Activated CD4-positive, alpha-beta T cell treated with anti-CD3 and anti-CD28 coated beads, Interleukin-2, amount 10 ng/mL, durations not matched to agents 7 days and 5 days (primary cell): ENCODE data around the gene SPRR2D. TPM values are rescaled to one million over a fixed set of nuclear protein-coding genes. Genes with fewer than 3 reads are reported as not detected.
"Not testable (repeated sequence)": the region's sequence is repeated elsewhere in the genome, so short reads cannot be mapped to it uniquely, and the experiment has no call there.

Experiments
- CTCF ChIA-PET: fragments of 350-600 bp; sonication (Branson Sonifier 250); formaldehyde crosslinking; loops from one replicate; lab custom pipeline; 2021; ENCODE audit warnings: antibody characterized with exemption; lab: Charles Lee
- POLR2A ChIA-PET: fragments of 350-600 bp; sonication (Branson Sonifier 250); formaldehyde crosslinking; loops from one replicate; lab custom pipeline; 2021; ENCODE audit warnings: antibody characterized with exemption; lab: Charles Lee
- DNase-seq: peaks from one replicate; pipeline ENCODE4 v3.0.0-alpha.2; 2020
- H3K27ac Mint-ChIP-seq: one replicate; pipeline ENCODE4 v1.8.0; 2021; ENCODE audit warnings: mild to moderate bottlenecking, moderate library complexity, mixed read lengths
- H3K27me3 Mint-ChIP-seq: one replicate; pipeline ENCODE4 v1.8.0; 2021; ENCODE audit warnings: mixed read lengths
- H3K36me3 Mint-ChIP-seq: one replicate; pipeline ENCODE4 v1.8.0; 2021; ENCODE audit warnings: low read depth, mixed read lengths
- H3K4me1 Mint-ChIP-seq: one replicate; pipeline ENCODE4 v1.8.0; 2021; ENCODE audit warnings: mixed read lengths
- H3K4me3 Mint-ChIP-seq: one replicate; pipeline ENCODE4 v1.8.0; 2021; ENCODE audit warnings: mild to moderate bottlenecking, moderate library complexity, mixed read lengths
- H3K9me3 Mint-ChIP-seq: one replicate; pipeline ENCODE4 v1.8.0; 2021; ENCODE audit warnings: mixed read lengths
- total RNA-seq, 2 experiments: library from RNA; stranded (reverse); gene quantifications; one replicate each; pipeline ENCODE4 v1.2.3, GENCODE V29; 2021

The SPRR2D gene
- total RNA-seq, result not detected

GRCh38 chr1:153040950-153041631 lies at the start of gene SPRR2D:
Gene SPRR2D (minus strand): TSS chr1:153041120. CDS start chr1:153040346, 774 bp downstream.
- H3K9me3 Mint-ChIP-seq, result no peaks in the 10 kb centered on the region
- no peaks in the 10 kb centered on the region for H3K4me1 Mint-ChIP-seq
- H3K27me3 Mint-ChIP-seq, result peaks cover 18% of the 10 kb centered on the region
- H3K36me3 Mint-ChIP-seq, result no peaks in the 10 kb centered on the region
- POLR2A ChIA-PET, result no interaction called here
- H3K4me3 Mint-ChIP-seq, result no peak within 1 kb of the TSS
- CTCF ChIA-PET, result no interaction called here
- no peak for DNase-seq
- H3K27ac Mint-ChIP-seq, result no peak within 1 kb of the TSS

GRCh38 chr1:153087652-153088051 lies 46.7 kb upstream of the SPRR2D start:
- ChIA-PET CTCF (interaction anchor here (0.8 kb wide), 1 partner anchor 14 kb away, joined by 3 read pairs; no protein-coding TSS in a partner anchor), POLR2A (no interaction called here)
- Mint-ChIP-seq H3K36me3 (no peaks in the 10 kb centered on the region), H3K4me3 (no peak overlapping the region), H3K4me1 (no peaks in the 10 kb centered on the region), H3K9me3 (no peaks in the 10 kb centered on the region), H3K27me3 (peaks cover 25% of the 10 kb centered on the region), H3K27ac (no peak overlapping the region)
- no peak for DNase-seq

DNA sequence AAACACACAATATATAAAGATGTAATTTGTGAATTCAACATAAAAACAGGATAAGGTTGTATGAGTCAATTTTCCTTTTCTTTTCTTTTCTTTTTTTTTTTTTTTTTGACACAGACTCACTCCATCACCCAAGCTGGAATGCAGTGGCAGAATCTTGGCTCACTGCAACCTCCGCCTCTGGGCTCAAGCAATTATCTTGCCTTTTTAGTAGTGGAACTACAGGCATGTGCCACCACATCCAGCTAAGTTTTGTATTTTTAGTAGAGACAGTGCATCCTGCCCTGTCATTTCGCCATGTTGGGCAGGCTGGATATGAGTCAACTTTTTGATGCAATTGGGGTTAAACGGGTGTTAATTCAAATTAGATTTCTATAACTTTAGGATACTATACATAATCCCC lies 40.8 kb upstream of the SPRR2D start:
- Mint-ChIP-seq H3K36me3 (no peaks in the 10 kb centered on the region), H3K9me3 (peaks cover 2% of the 10 kb centered on the region), H3K4me1 (no peaks in the 10 kb centered on the region), H3K4me3 (no peak overlapping the region), H3K27me3 (peaks cover 14% of the 10 kb centered on the region), H3K27ac (no peak overlapping the region)
- ChIA-PET CTCF (no interaction called here), POLR2A (no interaction called here)
- DNase-seq, result no peak

DNA sequence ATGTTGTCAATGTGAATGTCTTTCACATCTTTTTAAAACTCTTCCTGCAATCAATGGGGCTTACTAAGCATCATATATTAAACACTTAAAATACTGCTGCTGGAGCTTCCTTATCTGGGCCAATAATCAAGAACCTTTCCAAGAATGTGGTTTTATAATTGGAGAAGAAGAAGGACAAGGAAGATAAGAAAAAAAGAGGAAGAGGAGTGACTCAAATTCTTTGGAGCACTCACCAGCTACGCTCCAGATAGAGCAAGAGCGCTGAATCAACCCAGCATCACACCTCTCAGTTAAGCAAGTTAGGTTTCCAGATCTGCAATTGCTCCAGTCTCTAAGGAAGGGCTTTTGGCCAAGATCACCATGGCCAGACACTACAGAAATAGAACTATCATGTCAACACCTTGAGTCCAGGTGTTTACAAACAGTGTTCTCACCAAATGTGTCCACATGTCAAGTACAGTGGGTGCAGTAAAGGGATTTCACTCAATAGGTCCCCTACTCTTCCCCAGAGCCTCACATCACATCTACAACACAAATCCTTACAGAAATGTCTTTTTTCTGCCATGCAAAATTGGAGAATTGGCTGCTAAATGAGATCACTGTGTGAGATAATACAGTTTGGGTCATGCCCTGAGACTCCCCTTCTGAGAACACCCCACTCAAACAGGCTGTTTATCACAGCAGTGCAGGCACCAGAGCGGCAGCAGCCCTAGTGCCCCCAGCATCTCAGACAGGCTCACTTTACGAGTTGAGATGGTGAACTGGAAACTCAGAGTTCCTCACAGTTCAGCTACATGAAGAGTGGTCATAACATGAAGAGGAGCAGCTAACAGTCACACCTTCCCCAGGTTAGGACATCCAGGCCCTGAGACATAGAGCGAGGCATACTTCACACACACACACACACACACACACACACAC lies 32.1 kb upstream of the SPRR2D start:
- Mint-ChIP-seq H3K4me3 (no peak overlapping the region), H3K36me3 (no peaks in the 10 kb centered on the region), H3K27ac (no peak overlapping the region), H3K9me3 (no peaks in the 10 kb centered on the region), H3K27me3 (peaks cover 10% of the 10 kb centered on the region), H3K4me1 (no peaks in the 10 kb centered on the region)
- ChIA-PET POLR2A (no interaction called here), CTCF (no interaction called here)
- no peak for DNase-seq

DNA sequence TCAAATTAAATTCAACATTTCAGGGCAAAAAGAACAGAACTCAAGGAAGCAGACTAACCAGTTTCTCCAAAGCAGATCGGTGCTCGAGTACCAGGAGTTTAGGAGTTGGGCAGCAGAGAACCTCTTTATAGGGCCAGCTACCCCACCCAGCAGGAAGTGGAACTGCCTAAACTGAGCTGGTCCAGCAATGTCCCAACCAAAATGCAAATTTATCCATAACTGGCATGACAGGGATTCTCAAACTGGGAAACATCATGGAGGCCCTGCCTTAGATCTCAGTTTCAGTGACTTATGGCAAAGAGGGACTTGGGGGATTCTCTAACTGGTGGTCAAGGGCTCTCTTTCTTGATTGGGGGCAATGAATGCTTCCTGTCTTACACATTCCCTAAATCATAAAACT lies 30.6 kb upstream of the SPRR2D start, which contains the start of gene SPRR2B:
TSS of gene SPRR2B (minus strand) at position 101 of the 400 bp plus-strand sequence. CDS start 772 bp downstream, outside the sequence.
- H3K4me1 Mint-ChIP-seq, result no peaks in the 10 kb centered on the region
- no peak for DNase-seq
- H3K4me3 Mint-ChIP-seq, result no peak within 1 kb of the TSS
- no peaks in the 10 kb centered on the region for H3K36me3 Mint-ChIP-seq
- H3K9me3 Mint-ChIP-seq, result no peaks in the 10 kb centered on the region
- H3K27me3 Mint-ChIP-seq, result peaks cover 10% of the 10 kb centered on the region
- no peak within 1 kb of the TSS for H3K27ac Mint-ChIP-seq
- POLR2A ChIA-PET, result no interaction called here
- CTCF ChIA-PET, result no interaction called here

DNA sequence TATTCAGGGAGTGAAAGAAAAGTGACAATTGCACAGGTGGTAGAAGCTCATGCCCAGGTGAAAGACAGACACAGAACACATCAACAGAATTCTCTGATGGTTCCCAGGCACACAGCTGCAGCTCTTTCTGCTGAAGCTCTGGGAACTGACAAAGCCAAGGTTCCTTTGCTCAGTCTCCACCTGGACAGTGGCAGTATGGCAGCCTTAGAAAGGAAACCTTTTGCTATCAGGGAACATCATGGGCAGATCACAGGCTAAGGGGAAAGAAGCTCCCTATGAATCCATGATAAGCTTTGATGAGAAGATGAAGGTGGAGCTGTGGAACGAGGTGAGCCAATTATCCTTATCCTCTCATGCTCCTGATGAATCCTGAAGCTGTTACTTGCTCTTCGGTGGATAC lies 29.3 kb upstream of the SPRR2D start:
- POLR2A ChIA-PET, result no interaction called here
- no peak overlapping the region for H3K27ac Mint-ChIP-seq
- CTCF ChIA-PET, result no interaction called here

DNA sequence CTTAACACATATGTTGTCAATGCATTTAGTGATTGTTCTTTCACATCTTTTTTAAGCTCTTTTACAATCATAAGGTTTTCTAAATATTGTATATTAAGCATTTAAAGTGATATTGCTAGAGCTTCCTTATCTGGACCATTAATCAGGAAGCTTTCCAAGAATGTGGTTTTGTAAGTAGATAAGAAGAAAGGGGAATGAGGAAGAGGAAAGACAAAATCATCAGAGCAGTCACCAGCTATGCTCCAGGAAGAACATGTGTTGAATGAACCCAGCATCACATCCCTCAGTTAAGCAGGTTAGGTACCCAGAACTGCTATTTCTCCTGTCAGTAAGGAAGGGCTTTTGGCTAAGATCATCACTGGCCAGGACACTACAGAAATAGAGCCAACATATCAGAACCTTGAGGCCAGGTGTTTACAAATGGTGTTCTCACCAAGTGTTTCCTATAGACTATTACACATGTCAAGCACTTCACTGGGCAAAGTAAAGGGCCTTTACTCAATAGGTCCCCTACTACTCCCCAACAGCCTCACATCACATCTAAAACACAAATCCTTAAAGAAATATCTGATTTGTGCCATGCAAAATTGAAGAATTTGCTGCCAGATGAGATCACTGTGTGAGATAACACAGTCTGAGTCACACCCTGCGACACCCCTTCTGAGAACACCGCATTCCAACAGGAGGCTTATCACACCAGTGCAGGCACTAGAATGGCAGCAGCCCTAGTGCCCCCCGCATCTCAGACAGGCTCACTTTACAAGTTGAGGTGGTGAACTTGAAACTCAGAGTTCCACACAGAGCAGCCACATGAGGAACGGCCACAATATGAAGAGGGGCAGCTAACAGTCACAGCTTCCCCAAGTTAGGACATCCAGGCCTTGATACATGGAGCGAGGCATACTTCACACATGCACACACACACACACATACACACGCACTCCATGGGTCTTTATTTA lies 18.2 kb upstream of the SPRR2D start:
- H3K9me3 Mint-ChIP-seq, result no peaks in the 10 kb centered on the region
- ChIA-PET POLR2A (no interaction called here), CTCF (interaction anchor here (1.5 kb wide), 1 partner anchor 9 kb away, joined by 3 read pairs; no protein-coding TSS in a partner anchor)
- H3K27ac Mint-ChIP-seq, result no peak overlapping the region
- H3K27me3 Mint-ChIP-seq, result peaks cover 20% of the 10 kb centered on the region
- no peak for DNase-seq
- no peak overlapping the region for H3K4me3 Mint-ChIP-seq
- no peaks in the 10 kb centered on the region for H3K36me3 Mint-ChIP-seq
- no peaks in the 10 kb centered on the region for H3K4me1 Mint-ChIP-seq

More for the DNA sequence above, 29.3 kb upstream of the SPRR2D start:
- no peak for DNase-seq
- Mint-ChIP-seq H3K9me3 (no peaks in the 10 kb centered on the region), H3K4me3 (no peak overlapping the region), H3K36me3 (no peaks in the 10 kb centered on the region), H3K27me3 (peaks cover 19% of the 10 kb centered on the region), H3K4me1 (no peaks in the 10 kb centered on the region)

DNA sequence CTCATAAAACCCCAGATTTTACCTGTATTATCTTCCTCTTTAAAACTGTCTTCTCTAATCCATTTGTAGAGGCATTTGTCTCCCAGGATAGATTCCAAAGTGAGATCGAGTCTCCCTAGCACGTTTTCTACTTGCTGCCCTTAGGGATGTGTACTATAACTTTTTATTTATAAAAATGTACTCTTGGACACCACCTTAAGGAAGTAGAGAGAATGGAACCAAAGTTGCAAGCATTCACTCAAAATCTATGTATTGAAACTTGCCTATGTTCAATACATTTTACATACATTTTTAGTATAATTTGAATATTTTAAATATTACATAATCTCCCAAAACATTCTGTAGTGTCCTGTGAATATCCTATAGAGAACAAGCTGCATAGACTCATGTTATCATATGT lies 17.2 kb upstream of the SPRR2D start:
- CTCF ChIA-PET, result interaction anchor here (1.5 kb wide), 1 partner anchor 10 kb away, joined by 3 read pairs; no protein-coding TSS in a partner anchor
- H3K9me3 Mint-ChIP-seq, result no peaks in the 10 kb centered on the region
- H3K4me3 Mint-ChIP-seq, result no peak overlapping the region
- DNase-seq, result no peak
- POLR2A ChIA-PET, result no interaction called here
- H3K4me1 Mint-ChIP-seq, result no peaks in the 10 kb centered on the region
- no peak overlapping the region for H3K27ac Mint-ChIP-seq
- no peaks in the 10 kb centered on the region for H3K36me3 Mint-ChIP-seq
- H3K27me3 Mint-ChIP-seq, result peaks cover 25% of the 10 kb centered on the region

GRCh38 chr1:153057375-153057774 lies 16.5 kb upstream of the SPRR2D start, which contains the start of gene SPRR2A:
Gene SPRR2A (minus strand): TSS chr1:153057512. CDS start chr1:153056735, 777 bp downstream.
- CTCF ChIA-PET, result no interaction called here
- no peaks in the 10 kb centered on the region for H3K4me1 Mint-ChIP-seq

DNA sequence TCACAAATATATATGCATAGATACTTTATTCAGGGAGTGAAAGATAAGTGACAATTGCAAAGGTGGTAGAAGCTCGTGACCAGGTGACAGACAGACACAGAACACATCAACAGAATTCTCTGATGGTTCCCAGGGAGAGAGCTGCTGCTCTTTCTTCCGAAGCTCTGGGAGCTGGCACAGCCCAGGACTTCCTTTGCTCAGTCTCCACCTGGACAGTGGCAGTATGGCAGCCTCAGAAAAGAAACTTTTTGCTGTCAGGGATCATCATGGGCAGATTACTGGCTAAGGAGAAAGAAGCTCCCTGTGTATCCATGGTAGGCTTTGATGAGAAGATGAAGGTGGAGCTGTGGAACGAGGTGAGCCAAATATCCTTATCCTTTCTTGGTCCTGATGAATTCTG lies 15.2 kb upstream of the SPRR2D start:
- H3K4me1 Mint-ChIP-seq, H3K27ac Mint-ChIP-seq, CTCF ChIA-PET, H3K4me3 Mint-ChIP-seq, H3K36me3 Mint-ChIP-seq, DNase-seq, POLR2A ChIA-PET, H3K9me3 Mint-ChIP-seq: not testable (repeated sequence)
- peaks cover 38% of the 10 kb centered on the region for H3K27me3 Mint-ChIP-seq

More at GRCh38 chr1:153057375-153057774, 16.5 kb upstream of the SPRR2D start, which contains the start of gene SPRR2A:
- Mint-ChIP-seq H3K9me3 (no peaks in the 10 kb centered on the region), H3K4me3 (no peak within 1 kb of the TSS), H3K36me3 (no peaks in the 10 kb centered on the region), H3K27me3 (peaks cover 29% of the 10 kb centered on the region), H3K27ac (no peak within 1 kb of the TSS)
- POLR2A ChIA-PET, result interaction anchor here (0.5 kb wide), 1 partner anchor 21 kb away, joined by 3 read pairs; no protein-coding TSS in a partner anchor
- no peak for DNase-seq

DNA sequence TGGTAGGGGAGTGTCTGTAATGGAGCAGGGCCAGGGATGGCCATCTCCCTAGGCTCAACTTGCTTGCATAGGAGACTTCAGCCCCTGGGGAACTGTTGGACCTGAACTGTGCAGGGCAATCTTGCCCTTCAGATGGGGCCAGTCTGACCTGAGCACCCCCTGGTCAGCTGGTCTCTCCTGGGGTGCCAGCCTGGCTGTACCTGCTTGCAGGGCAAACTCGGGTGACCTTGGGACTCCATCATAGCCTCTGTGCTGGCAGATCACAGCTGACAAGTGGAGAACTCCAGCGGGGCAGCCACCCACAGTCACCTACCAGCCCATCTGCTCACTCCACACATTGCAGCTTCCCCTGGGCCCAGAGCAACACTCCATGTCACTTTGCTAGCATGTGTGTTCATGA lies 8.3 kb upstream of the SPRR2D start:
- H3K27ac Mint-ChIP-seq, result no peak overlapping the region
- no peaks in the 10 kb centered on the region for H3K4me1 Mint-ChIP-seq
- peaks cover 30% of the 10 kb centered on the region for H3K27me3 Mint-ChIP-seq
- H3K4me3 Mint-ChIP-seq, result no peak overlapping the region
- ChIA-PET CTCF (no interaction called here), POLR2A (no interaction called here)
- no peaks in the 10 kb centered on the region for H3K36me3 Mint-ChIP-seq
- no peaks in the 10 kb centered on the region for H3K9me3 Mint-ChIP-seq
- no peak for DNase-seq

- Mint-ChIP-seq H3K36me3 (no peaks in the 10 kb centered on the region), H3K27me3 (peaks cover 5% of the 10 kb centered on the region), H3K4me3 (no peak overlapping the region), H3K4me1 (no peaks in the 10 kb centered on the region), H3K27ac (no peak overlapping the region), H3K9me3 (no peaks in the 10 kb centered on the region)
- ChIA-PET CTCF (no interaction called here), POLR2A (no interaction called here)
- no peak for DNase-seq
Measured at GRCh38 chr1:153035211-153035610, 5.7 kb downstream of the SPRR2D start.
